Vagina (tissue), 2 donors: Measurements from ENCODE around the gene CPLX1.

Experiments
- POLR2A ChIP-seq, 2 donors: fragments of 450-650 bp; IDR thresholded peaks; one replicate each; pipeline ENCODE4 v1.6.1; 2017; ENCODE audit warnings: antibody characterized with exemption in 2 of 2, mild to moderate bottlenecking in 2 of 2, moderate library complexity in 2 of 2
- POLR2AphosphoS5 ChIP-seq, 2 donors: sonication (generic); formaldehyde crosslinking; IDR thresholded peaks; one replicate each; pipeline ENCODE4 v1.9.0; 2017; ENCODE audit warnings: antibody characterized with exemption in 2 of 2, mild to moderate bottlenecking in 2 of 2, low read depth in 1 of 2; ENCODE audit not compliant: insufficient read depth in 1 of 2
- TF ChIP-seq, protein P1 (sequence below), 3 experiments: fragments of 450-650 bp in 2 of 3; fragments of 200-600 bp in 1 of 3; sonication (generic) in 1 of 3; IDR thresholded peaks; one replicate each; pipeline ENCODE4 v1.5.1; 2017 to 2019; ENCODE audit warnings: antibody characterized with exemption in 3 of 3, mild to moderate bottlenecking in 2 of 3, moderate library complexity in 2 of 3

DNA sequence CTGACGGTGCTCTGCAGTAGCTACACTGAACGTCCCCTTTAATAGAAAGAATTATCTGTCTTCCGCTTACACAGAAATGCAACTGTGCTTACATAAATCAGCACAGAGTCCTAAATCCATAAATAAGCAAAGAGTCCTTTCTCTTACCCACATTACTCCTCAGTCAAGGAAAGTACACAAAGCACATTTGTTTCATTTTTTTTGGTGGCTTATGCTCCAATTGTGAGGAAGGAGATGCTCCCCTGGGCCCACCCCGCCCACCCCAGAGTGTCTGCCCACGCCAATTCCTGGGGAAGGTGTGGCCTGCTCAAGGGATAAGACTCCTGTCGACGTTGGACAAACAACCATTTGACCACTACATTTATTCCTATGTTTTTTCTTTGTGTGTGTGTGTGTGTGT is 53.8 kb downstream of the CPLX1 start:
- TF ChIP-seq POLR2A (IDR thresholded peaks at IDR 0.05) (no peak), POLR2AphosphoS5 (IDR thresholded peaks at IDR 0.05; ENCODE audit: insufficient read depth in 1 of 2, low read depth in 1 of 2) (no peak)
- TF ChIP-seq, protein P1, sequence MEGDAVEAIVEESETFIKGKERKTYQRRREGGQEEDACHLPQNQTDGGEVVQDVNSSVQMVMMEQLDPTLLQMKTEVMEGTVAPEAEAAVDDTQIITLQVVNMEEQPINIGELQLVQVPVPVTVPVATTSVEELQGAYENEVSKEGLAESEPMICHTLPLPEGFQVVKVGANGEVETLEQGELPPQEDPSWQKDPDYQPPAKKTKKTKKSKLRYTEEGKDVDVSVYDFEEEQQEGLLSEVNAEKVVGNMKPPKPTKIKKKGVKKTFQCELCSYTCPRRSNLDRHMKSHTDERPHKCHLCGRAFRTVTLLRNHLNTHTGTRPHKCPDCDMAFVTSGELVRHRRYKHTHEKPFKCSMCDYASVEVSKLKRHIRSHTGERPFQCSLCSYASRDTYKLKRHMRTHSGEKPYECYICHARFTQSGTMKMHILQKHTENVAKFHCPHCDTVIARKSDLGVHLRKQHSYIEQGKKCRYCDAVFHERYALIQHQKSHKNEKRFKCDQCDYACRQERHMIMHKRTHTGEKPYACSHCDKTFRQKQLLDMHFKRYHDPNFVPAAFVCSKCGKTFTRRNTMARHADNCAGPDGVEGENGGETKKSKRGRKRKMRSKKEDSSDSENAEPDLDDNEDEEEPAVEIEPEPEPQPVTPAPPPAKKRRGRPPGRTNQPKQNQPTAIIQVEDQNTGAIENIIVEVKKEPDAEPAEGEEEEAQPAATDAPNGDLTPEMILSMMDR (IDR thresholded peaks at IDR 0.05) = no peak
